ENCODE measurements around the gene CFAP97D1. TPM values are rescaled to one million over a fixed set of nuclear protein-coding genes. Genes with fewer than 3 reads are reported as not detected.

CFAP97D1 gene
- total and polyA plus RNA-seq, 11 donors: 0.05 to 0.45 TPM; not detected in 9

- Histone ChIP-seq H3K27me3 (no peaks in the 10 kb centered on the region), H3K27ac (no peak overlapping the region), H3K4me3 (no peak overlapping the region), H3K4me1 (peaks cover 0 to 42% (median 5%) of the 10 kb centered on the region in 12 donors), H3K9me3 (no peaks in the 10 kb centered on the region), H3K36me3 (no peaks in the 10 kb centered on the region)
- no peak for DNase-seq
- no peak for TF ChIP-seq POLR2A (IDR thresholded peaks at IDR 0.05)
- no peak for TF ChIP-seq CTCF (IDR thresholded peaks at IDR 0.05)
- intact Hi-C loops (cut with DNase I): loop anchor here in 6 of 10 donors (5.0 to 10.0 kb wide), 5 partner anchors 44 to 64 kb away; partner anchors contain the start of genes MPP3 (in 4 of the 6) and CD300LG (in 2 of the 6)
- WGBS, 4 donors: 83 to 87% (median 84%) methylated on average over 15 of the region's 15 CpGs
- ATAC-seq: no peak
These were observed 2.9 kb downstream of the CFAP97D1 start for GRCh38 chr17:43782913-43783680.

GRCh38 chr17:43784068-43784467 is 3.8 kb downstream of the CFAP97D1 start:
- TF ChIP-seq POLR2A (IDR thresholded peaks at IDR 0.05): no peak
- no peak for TF ChIP-seq CTCF (IDR thresholded peaks at IDR 0.05)
- intact Hi-C loops (cut with DNase I): loop anchor here in 6 of 10 donors (5.0 to 10.0 kb wide), 5 partner anchors 43 to 63 kb away; partner anchors contain the start of genes MPP3 (in 4 of the 6) and CD300LG (in 2 of the 6)

GRCh38 chr17:43784628-43785101 is 4.4 kb downstream of the CFAP97D1 start:
- DNase-seq: no peak
- ATAC-seq: peak in 1 of 4 donors; percentile 4
- WGBS, 4 donors: 60 to 65% (median 63%) methylated on average over 5 of the region's 5 CpGs
- Histone ChIP-seq H3K4me1 (peaks cover 0 to 34% (median under 1%) of the 10 kb centered on the region in 12 donors), H3K27me3 (no peaks in the 10 kb centered on the region), H3K9me3 (no peaks in the 10 kb centered on the region), H3K36me3 (no peaks in the 10 kb centered on the region), H3K4me3 (no peak overlapping the region), H3K27ac (no peak overlapping the region)
- intact Hi-C loops (cut with DNase I): loop anchor here in 6 of 10 donors (5.0 to 10.0 kb wide), 5 partner anchors 43 to 63 kb away; partner anchors contain the start of genes MPP3 (in 4 of the 6) and CD300LG (in 2 of the 6)
- TF ChIP-seq CTCF (IDR thresholded peaks at IDR 0.05): no peak
- no peak for TF ChIP-seq POLR2A (IDR thresholded peaks at IDR 0.05)

More at GRCh38 chr17:43784068-43784467, 3.8 kb downstream of the CFAP97D1 start:
- no peak overlapping the region for H3K27ac ChIP-seq
- WGBS, 4 donors: 81 to 85% (median 83%) methylated on average over 2 of the region's 2 CpGs
- H3K9me3 ChIP-seq: no peaks in the 10 kb centered on the region
- no peak for ATAC-seq
- H3K27me3 ChIP-seq: no peaks in the 10 kb centered on the region
- peaks cover 0 to 40% (median 5%) of the 10 kb centered on the region in 12 donors for H3K4me1 ChIP-seq
- no peaks in the 10 kb centered on the region for H3K36me3 ChIP-seq
- no peak overlapping the region for H3K4me3 ChIP-seq
- DNase-seq: no peak

- Histone ChIP-seq H3K27ac (no peak overlapping the region), H3K4me3 (no peak overlapping the region), H3K9me3 (no peaks in the 10 kb centered on the region), H3K36me3 (no peaks in the 10 kb centered on the region), H3K27me3 (no peaks in the 10 kb centered on the region), H3K4me1 (peaks cover 0 to 20% (median 0%) of the 10 kb centered on the region in 12 donors)
- 60 to 75% (median 70%) methylated on average over 2 of the region's 2 CpGs for WGBS, 4 donors
- DNase-seq (no peak), ATAC-seq (no peak)
- TF ChIP-seq CTCF (IDR thresholded peaks at IDR 0.05) (no peak), POLR2A (IDR thresholded peaks at IDR 0.05) (no peak)
- intact Hi-C loops (cut with DNase I): loop anchor here in 1 of 10 donors (10.0 kb wide), 1 partner anchor 47 kb away; the partner anchor contains the start of gene MPP3
These were observed 7.5 kb downstream of the CFAP97D1 start for GRCh38 chr17:43787728-43788127.
